Endothelial cell of umbilical vein (primary cell): ENCODE results near the gene CENPP. TPM values are rescaled to one million over a fixed set of nuclear protein-coding genes. Genes with fewer than 3 reads are reported as not detected.

Experiments used
- BruUV-seq: library from RNA; stranded (reverse); fragments of 400-500 nt; replicated peaks from 2 replicates; lab custom pipeline; 2021; lab: Mats Ljungman, UMichigan
- CTCF ChIA-PET: fragments of 300-600, 350-600 bp; sonication (Branson Sonifier 250); formaldehyde crosslinking; loops from one replicate; lab custom pipeline; 2021; ENCODE audit warnings: antibody characterized with exemption, inconsistent platforms; lab: Charles Lee
- POLR2A ChIA-PET: fragments of 300-600, 350-600 bp; sonication (Branson Sonifier 250); formaldehyde crosslinking; loops from one replicate; lab custom pipeline; 2021; ENCODE audit warnings: antibody characterized with exemption, inconsistent platforms; lab: Charles Lee
- DNase-seq: peaks from one replicate; pipeline ENCODE4 v3.0.0-alpha.2; 2011; ENCODE audit warnings: low read depth, low spot score
- FAIRE-seq: peaks from 2 replicates; lab custom pipeline; 2011; peaks lifted over from hg19 to GRCh38; lab: Jason Lieb, UNC
- H2AFZ ChIP-seq: 2 replicates; pipeline ENCODE4 v1.6.0; 2012; ENCODE audit warnings: low read depth, low read length, control low read depth, inconsistent platforms
- H3K27ac ChIP-seq: 2 replicates; pipeline ENCODE4 v1.5.1; 2011; ENCODE audit warnings: low read depth, mild to moderate bottlenecking, control low read depth, low read length, moderate library complexity; ENCODE audit not compliant: insufficient read depth
- H3K27me3 ChIP-seq, 2 experiments: 2 replicates each; pipeline versions ENCODE4 v1.6.0 to v1.6.1; 2011; ENCODE audit warnings: low read length in 2 of 2, mixed read lengths in 1 of 2; ENCODE audit not compliant: control insufficient read depth in 2 of 2, insufficient read depth in 2 of 2
- H3K36me3 ChIP-seq, 2 experiments: 2 replicates in 1 of 2; 3 replicates in 1 of 2; pipeline ENCODE4 v1.5.1; 2011; ENCODE audit warnings: low read length in 2 of 2, mild to moderate bottlenecking in 1 of 2, moderate library complexity in 1 of 2; ENCODE audit not compliant: control insufficient read depth in 2 of 2, insufficient read depth in 2 of 2; ENCODE audit errors: extremely low read depth in 1 of 2
- H3K4me1 ChIP-seq: 3 replicates; pipeline ENCODE4 v1.5.1; 2011; ENCODE audit warnings: mild to moderate bottlenecking, low read length; ENCODE audit not compliant: control insufficient read depth, insufficient read depth; ENCODE audit errors: extremely low read depth
- H3K4me2 ChIP-seq: 2 replicates; pipeline ENCODE4 v1.6.1; 2011; ENCODE audit warnings: low read length, control low read depth, mixed read lengths; ENCODE audit not compliant: insufficient read depth
- H3K4me3 ChIP-seq, 3 experiments: fragments of 200-600 bp in 1 of 3; sonication (generic), shearing (Covaris generic) in 1 of 3; replicated peaks in 1 of 3; 2 replicates each; pipeline ENCODE4 v1.5.1; 2011 to 2016; ENCODE audit warnings: control low read depth in 3 of 3, low read length in 3 of 3, mild to moderate bottlenecking in 2 of 3, inconsistent platforms in 1 of 3, low read depth in 1 of 3, moderate library complexity in 1 of 3; ENCODE audit not compliant: insufficient read depth in 1 of 3
- H3K79me2 ChIP-seq: 2 replicates; pipeline ENCODE4 v1.6.0; 2012; ENCODE audit warnings: low read length, inconsistent platforms; ENCODE audit not compliant: control insufficient read depth, insufficient read depth
- H3K9ac ChIP-seq: replicated peaks from 2 replicates; pipeline ENCODE3; 2011; ENCODE audit warnings: low read length, control low read depth; ENCODE audit not compliant: insufficient read depth; ENCODE audit errors: extremely low read depth
- H3K9me1 ChIP-seq: replicated peaks from 3 replicates; pipeline ENCODE4 v1.6.0; 2011; ENCODE audit warnings: mild to moderate bottlenecking, low read length; ENCODE audit not compliant: control insufficient read depth, insufficient read depth; ENCODE audit errors: extremely low read depth
- H3K9me3 ChIP-seq: replicated peaks from 2 replicates; pipeline ENCODE4 v1.5.1; 2012; ENCODE audit warnings: low read length, inconsistent platforms; ENCODE audit not compliant: control insufficient read depth, insufficient read depth
- H4K20me1 ChIP-seq: replicated peaks from 2 replicates; pipeline ENCODE3; 2011; ENCODE audit warnings: mild to moderate bottlenecking, low read length; ENCODE audit not compliant: control insufficient read depth, insufficient read depth; ENCODE audit errors: extremely low read depth
- CTCF ChIP-seq, 2 donors: IDR thresholded peaks; 1 replicate in 1 of 2; 2 replicates in 1 of 2; pipeline ENCODE4 v1.5.1; 2011; ENCODE audit warnings: low read length in 2 of 2, mild to moderate bottlenecking in 2 of 2, moderate library complexity in 2 of 2, control low read depth in 1 of 2, inconsistent platforms in 1 of 2, low read depth in 1 of 2; ENCODE audit not compliant: insufficient read depth in 1 of 2; ENCODE audit errors: extremely low read depth in 1 of 2
- EZH2 ChIP-seq: IDR thresholded peaks from 2 replicates; pipeline ENCODE4 v1.6.1; 2012; ENCODE audit warnings: borderline replicate concordance, low read depth, mild to moderate bottlenecking, moderate library complexity, low read length, inconsistent platforms; ENCODE audit not compliant: severe bottlenecking
- FOS ChIP-seq: IDR thresholded peaks from 2 replicates; pipeline ENCODE4 v1.6.1; 2011; ENCODE audit warnings: mild to moderate bottlenecking, low read length, moderate library complexity, borderline replicate concordance; ENCODE audit not compliant: insufficient read depth
- GATA2 ChIP-seq: IDR thresholded peaks from 2 replicates; pipeline ENCODE4 v1.7.0; 2011; ENCODE audit warnings: low read depth, mild to moderate bottlenecking, moderate library complexity, mixed read lengths, low read length; ENCODE audit not compliant: insufficient read length, insufficient read depth
- JUN ChIP-seq: IDR thresholded peaks from 2 replicates; pipeline ENCODE4 v1.6.1; 2011; ENCODE audit warnings: borderline replicate concordance, low read depth; ENCODE audit not compliant: insufficient read length, insufficient read depth
- MAX ChIP-seq: IDR thresholded peaks from 2 replicates; pipeline ENCODE4 v1.6.1; 2011; ENCODE audit not compliant: insufficient read depth, insufficient read length
- MYC ChIP-seq: IDR thresholded peaks from one replicate; pipeline ENCODE4 v1.6.1; 2011; ENCODE audit warnings: mild to moderate bottlenecking, low read depth, low read length
- POLR2A ChIP-seq: IDR thresholded peaks from 2 replicates; pipeline ENCODE4 v1.6.1; 2012; ENCODE audit warnings: low read depth, mild to moderate bottlenecking, control low read depth, low read length
- POLR2AphosphoS5 ChIP-seq: IDR thresholded peaks from 2 replicates; pipeline ENCODE4 v1.6.1; 2012; ENCODE audit warnings: low read depth, mild to moderate bottlenecking, control low read depth, low read length, moderate library complexity; ENCODE audit not compliant: insufficient read depth
- dilution Hi-C: fragments of 300-500 bp; cut with MboI; formaldehyde crosslinking; loops from one replicate; pipeline ENCODE4 v1.15.0; 2019; ENCODE audit warnings: low sequenced_read_pairs; ENCODE audit not compliant: extremely low pct_ligation_motif_present
- intact Hi-C: fragments of 100-400 bp; cut with micrococcal nuclease; formaldehyde crosslinking; loops from one replicate; pipeline ENCODE4 v1.10.0; 2022
- polyA plus RNA-seq, 4 experiments: library from polyadenylated mRNA; depleted of rRNA in 3 of 4; stranded (reverse) in 3 of 4; unstranded in 1 of 4; fragments of >200 nt; gene quantifications; 2 replicates each; pipeline versions ENCODE4 v1.2.1 to v1.2.3, GENCODE V29; 2011 to 2012; ENCODE audit warnings: missing spikeins in 1 of 4
- total RNA-seq: library from RNA; stranded (reverse); gene quantifications from 2 replicates; pipeline ENCODE4 v1.2.3, GENCODE V29; 2021

Gene CENPP
- total and polyA plus RNA-seq, 2 donors (not counting 3 experiments of a cell fraction or from before 2014, with no cell fraction given), result 1.2 to 12.0 TPM

GRCh38 chr9:92482805-92483204 lies 157.1 kb downstream of the CENPP start:
- no peak overlapping the region for H3K27ac ChIP-seq
- no TSS peak for BruUV-seq
- no peaks in the 10 kb centered on the region for H3K27me3 ChIP-seq
- FAIRE-seq (no peak), DNase-seq (no peak)
- H3K4me3 ChIP-seq, result no peak overlapping the region
- no peaks in the 10 kb centered on the region for H3K9me3 ChIP-seq
- dilution Hi-C loops (no loop called here), intact Hi-C loops (loop anchor here (10.0 kb wide), 1 partner anchor 48 kb away; no protein-coding TSS in a partner anchor)
- no peaks in the 10 kb centered on the region for H3K36me3 ChIP-seq
- no peak overlapping the region for H3K9ac ChIP-seq
- H3K79me2 ChIP-seq, result no peaks in the 10 kb centered on the region
- H3K4me2 ChIP-seq, result no peak overlapping the region
- ChIA-PET CTCF (no interaction called here), POLR2A (no interaction called here)
- no peaks in the 10 kb centered on the region for H4K20me1 ChIP-seq
- H2AFZ ChIP-seq, result no peak overlapping the region
- no peaks in the 10 kb centered on the region for H3K9me1 ChIP-seq
- peaks cover 29% of the 10 kb centered on the region for H3K4me1 ChIP-seq
- no peak for TF ChIP-seq POLR2A
- TF ChIP-seq MAX, result no peak
- TF ChIP-seq JUN, result no peak

GRCh38 chr9:92483627-92484545 lies 158.1 kb downstream of the CENPP start:
- Histone ChIP-seq H3K27me3 (no peaks in the 10 kb centered on the region), H2AFZ (peak overlapping the region; percentile 63), H3K27ac (no peak overlapping the region), H4K20me1 (no peaks in the 10 kb centered on the region), H3K4me2 (peak overlapping the region; percentile 38), H3K9me3 (no peaks in the 10 kb centered on the region), H3K9me1 (no peaks in the 10 kb centered on the region), H3K4me1 (peaks cover 29% of the 10 kb centered on the region), H3K79me2 (no peaks in the 10 kb centered on the region), H3K4me3 (no peak overlapping the region), H3K36me3 (no peaks in the 10 kb centered on the region), H3K9ac (no peak overlapping the region)
- DNase-seq, result peak; percentile 49
- intact Hi-C loops, result loop anchor here (10.0 kb wide), 1 partner anchor 49 kb away; no protein-coding TSS in a partner anchor
- dilution Hi-C loops, result no loop called here
- peak; percentile 63 for FAIRE-seq
- POLR2A ChIA-PET, result no interaction called here
- no TSS peak for BruUV-seq
- CTCF ChIA-PET, result no interaction called here
- TF ChIP-seq MYC, result no peak
- no peak for TF ChIP-seq CTCF (IDR thresholded peaks at IDR 0.05; ENCODE audit: extremely low read depth in 1 of 2, insufficient read depth in 1 of 2, low read depth in 1 of 2, low read length in 2 of 2)
- no peak for TF ChIP-seq GATA2
- no peak for TF ChIP-seq MAX
- TF ChIP-seq JUN, result no peak
- TF ChIP-seq POLR2A, result no peak
- TF ChIP-seq EZH2, result no peak
- no peak for TF ChIP-seq FOS
- TF ChIP-seq POLR2AphosphoS5, result no peak
